ENCODE results near the gene XIAP.

DNA sequence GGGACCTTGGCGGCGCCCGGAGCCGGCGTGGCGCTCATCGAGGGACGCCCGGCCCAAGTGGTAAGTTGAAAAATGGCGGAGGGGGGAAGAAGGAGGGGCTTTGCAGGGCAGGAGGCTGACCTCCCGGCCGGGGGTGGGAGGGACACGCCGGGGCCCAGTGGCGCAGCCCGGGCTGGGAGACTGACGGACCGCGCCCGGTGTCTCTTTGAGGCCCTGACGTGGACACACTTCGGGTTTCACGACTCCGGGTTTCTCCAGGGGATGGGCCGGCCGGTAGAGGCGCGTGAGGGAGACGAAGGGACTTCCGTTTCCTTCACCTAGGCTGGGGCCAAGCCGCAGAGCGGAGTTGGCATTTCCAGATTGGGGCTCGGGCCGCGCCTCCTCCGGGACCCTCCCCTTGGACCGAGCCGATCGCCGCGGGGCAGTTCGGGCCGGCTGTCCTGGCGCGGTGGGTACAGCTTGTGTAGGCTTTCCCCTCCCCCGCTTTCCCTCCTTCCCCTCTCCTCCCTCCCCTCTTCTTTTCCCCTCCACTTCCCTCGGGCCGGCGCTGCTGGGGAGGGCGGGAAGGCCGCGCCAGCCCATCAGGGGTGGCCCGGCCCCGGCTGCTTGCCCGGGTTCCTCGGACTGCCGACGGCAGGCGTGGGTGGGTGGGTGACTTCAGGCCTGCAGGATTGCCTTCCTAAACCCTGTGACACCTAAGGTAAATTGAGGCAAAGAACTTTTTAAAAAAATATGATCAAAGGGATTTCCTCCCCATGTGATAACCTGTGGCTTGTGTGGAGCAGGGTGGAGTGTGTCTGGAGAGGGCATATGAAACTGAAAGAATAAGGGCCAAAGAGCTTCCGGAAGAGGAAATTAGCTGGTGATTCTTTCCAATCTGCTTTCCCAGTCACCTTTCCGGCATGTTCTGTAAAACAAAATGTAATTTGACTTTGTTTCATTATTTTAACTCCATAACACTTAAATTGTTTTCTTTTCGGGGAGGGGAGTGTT, at the start of gene XIAP:
- no peak for TF ChIP-seq EZH2 (IDR thresholded peaks at IDR 0.05; ENCODE audit: insufficient read depth, low read length)
- TF ChIP-seq, protein P1, sequence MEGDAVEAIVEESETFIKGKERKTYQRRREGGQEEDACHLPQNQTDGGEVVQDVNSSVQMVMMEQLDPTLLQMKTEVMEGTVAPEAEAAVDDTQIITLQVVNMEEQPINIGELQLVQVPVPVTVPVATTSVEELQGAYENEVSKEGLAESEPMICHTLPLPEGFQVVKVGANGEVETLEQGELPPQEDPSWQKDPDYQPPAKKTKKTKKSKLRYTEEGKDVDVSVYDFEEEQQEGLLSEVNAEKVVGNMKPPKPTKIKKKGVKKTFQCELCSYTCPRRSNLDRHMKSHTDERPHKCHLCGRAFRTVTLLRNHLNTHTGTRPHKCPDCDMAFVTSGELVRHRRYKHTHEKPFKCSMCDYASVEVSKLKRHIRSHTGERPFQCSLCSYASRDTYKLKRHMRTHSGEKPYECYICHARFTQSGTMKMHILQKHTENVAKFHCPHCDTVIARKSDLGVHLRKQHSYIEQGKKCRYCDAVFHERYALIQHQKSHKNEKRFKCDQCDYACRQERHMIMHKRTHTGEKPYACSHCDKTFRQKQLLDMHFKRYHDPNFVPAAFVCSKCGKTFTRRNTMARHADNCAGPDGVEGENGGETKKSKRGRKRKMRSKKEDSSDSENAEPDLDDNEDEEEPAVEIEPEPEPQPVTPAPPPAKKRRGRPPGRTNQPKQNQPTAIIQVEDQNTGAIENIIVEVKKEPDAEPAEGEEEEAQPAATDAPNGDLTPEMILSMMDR (IDR thresholded peaks at IDR 0.05; ENCODE audit: insufficient read depth, low read depth, low read length): no peak

Data from astrocyte (in vitro differentiated cells and primary cell).